Measurements from ENCODE around the gene UNC80.

DNA sequence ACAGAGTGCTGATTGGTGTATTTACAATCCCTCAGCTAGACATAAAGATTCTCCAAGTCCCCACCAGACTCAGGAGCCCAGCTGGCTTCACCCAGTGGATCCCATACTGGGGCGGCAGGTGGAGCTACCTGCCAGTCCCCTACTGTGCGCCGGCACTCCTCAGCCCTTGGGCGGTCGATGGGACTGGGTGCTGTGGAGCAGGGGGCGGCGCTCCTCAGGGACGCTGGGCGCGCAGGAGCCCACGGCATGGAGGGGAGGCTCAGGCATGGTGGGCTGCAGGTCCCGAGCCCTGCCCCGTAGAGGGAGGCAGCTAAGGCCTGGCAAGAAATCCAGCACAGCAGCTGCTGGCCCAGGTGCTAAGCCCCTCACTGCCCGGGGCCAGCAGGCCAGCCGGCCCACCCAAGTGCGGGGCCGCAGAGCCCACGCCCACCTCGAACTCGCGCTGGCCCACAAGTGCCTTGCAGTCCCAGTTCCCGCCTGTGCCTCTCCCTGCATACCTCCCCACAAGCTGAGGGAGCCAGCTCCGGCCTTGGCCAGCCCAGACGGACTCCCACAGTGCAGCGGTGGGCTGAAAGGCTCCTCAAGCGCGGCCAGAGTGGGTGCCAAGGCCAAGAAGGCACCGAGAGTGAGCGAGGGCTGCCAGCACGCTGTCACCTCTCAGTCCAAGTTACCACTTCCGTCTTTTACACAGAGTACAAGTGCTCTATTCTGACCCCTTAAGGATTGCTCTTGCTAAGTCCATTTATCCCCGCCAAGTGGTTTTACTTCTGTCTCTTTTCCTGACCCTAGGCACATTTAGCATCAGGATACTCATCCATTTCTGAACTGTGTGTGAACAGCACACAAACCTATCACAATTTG, 229.1 kb downstream of the UNC80 start:
- no peak for TF ChIP-seq CTCF (IDR thresholded peaks at IDR 0.05 in 8 of 11, conservative IDR thresholded peaks at IDR 0.05 in 3 of 11)
- TF ChIP-seq POLR2AphosphoS5 (IDR thresholded peaks at IDR 0.05), result no peak
- no peak for TF ChIP-seq POLR2A (IDR thresholded peaks at IDR 0.05)
